Vagina (tissue), 2 donors: ENCODE data around the gene STARD4. TPM values are rescaled to one million over a fixed set of nuclear protein-coding genes. Genes with fewer than 3 reads are reported as not detected.

ENCODE experiments used
- DNase-seq, 2 donors: peaks; one replicate each; pipeline ENCODE4 v3.0.0-alpha.2; 2017; ENCODE audit errors: extremely low spot score in 2 of 2
- H3K27ac ChIP-seq: fragments of 200-600 bp; sonication (generic); one replicate; pipeline ENCODE4 v1.5.1; 2019
- H3K27me3 ChIP-seq: fragments of 200-600 bp; sonication (generic); one replicate; pipeline ENCODE4 v1.5.1; 2019
- H3K36me3 ChIP-seq, 2 donors: fragments of 200-600 bp; sonication (generic); one replicate each; pipeline ENCODE4 v1.5.1; 2017 to 2019
- H3K4me1 ChIP-seq: fragments of 200-600 bp; sonication (generic); one replicate; pipeline ENCODE4 v1.5.1; 2019
- H3K4me3 ChIP-seq, 2 donors: fragments of 200-600 bp; sonication (generic); 1 replicate in 1 of 2; 2 replicates in 1 of 2; pipeline ENCODE4 v1.5.1; 2016 to 2019
- H3K9me3 ChIP-seq: fragments of 200-600 bp; sonication (generic); one replicate; pipeline ENCODE4 v1.5.1; 2019
- POLR2A ChIP-seq, 2 donors: fragments of 450-650 bp; IDR thresholded peaks; one replicate each; pipeline ENCODE4 v1.6.1; 2017; ENCODE audit warnings: antibody characterized with exemption in 2 of 2, mild to moderate bottlenecking in 2 of 2, moderate library complexity in 2 of 2
- POLR2AphosphoS5 ChIP-seq, 2 donors: sonication (generic); formaldehyde crosslinking; IDR thresholded peaks; one replicate each; pipeline ENCODE4 v1.9.0; 2017; ENCODE audit warnings: antibody characterized with exemption in 2 of 2, mild to moderate bottlenecking in 2 of 2, low read depth in 1 of 2; ENCODE audit not compliant: insufficient read depth in 1 of 2
- intact Hi-C: fragments of 100-400 bp; cut with DNase I; formaldehyde crosslinking; loops from one replicate; pipeline ENCODE4 v1.15.1; 2023
- total RNA-seq: library from RNA; depleted of rRNA; stranded (reverse); fragments of >200 nt; gene quantifications from one replicate; pipeline ENCODE4 v1.2.3, GENCODE V29; 2016
- TF ChIP-seq, protein P1 (sequence below), 3 experiments: fragments of 450-650 bp in 2 of 3; fragments of 200-600 bp in 1 of 3; sonication (generic) in 1 of 3; IDR thresholded peaks; one replicate each; pipeline ENCODE4 v1.5.1; 2017 to 2019; ENCODE audit warnings: antibody characterized with exemption in 3 of 3, mild to moderate bottlenecking in 2 of 3, moderate library complexity in 2 of 3

STARD4 gene, protein sequence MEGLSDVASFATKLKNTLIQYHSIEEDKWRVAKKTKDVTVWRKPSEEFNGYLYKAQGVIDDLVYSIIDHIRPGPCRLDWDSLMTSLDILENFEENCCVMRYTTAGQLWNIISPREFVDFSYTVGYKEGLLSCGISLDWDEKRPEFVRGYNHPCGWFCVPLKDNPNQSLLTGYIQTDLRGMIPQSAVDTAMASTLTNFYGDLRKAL
- total RNA-seq: 18.9 TPM

DNA sequence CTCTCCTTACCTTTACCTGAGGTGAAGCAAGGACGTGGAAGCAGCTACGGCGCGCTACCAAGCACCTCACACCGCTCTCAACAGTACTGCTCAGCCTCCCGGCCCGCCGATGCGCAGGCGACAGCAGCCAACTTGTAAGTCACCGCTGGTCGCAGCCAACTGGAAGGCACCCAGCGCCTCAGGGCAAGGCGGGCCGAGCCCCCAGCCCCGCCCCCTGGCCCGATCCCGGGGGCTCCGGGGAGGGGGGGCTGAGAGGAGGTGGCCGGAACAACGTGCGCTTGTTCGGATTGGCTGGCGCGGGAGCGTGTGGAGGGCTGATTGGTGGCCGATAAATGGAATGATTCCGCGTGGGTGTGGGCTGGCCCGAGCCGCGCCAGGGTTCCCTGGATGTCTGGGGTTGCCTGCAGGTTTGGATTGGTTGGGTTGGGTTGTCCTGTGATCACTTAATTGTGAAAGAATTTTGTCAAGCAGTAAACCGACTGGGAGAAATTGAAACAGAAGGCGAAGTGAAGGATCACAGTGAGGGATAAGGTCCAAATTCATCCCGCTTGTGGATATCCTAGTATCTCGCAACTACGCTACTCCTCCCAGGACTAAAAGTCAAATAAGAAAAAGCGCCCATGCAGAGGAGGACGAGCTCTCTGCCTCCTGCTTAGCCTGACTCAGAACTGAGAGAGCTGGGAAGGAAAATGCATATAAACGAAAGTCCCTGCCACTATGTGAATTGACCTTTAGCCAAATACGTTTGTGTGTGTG is at the start of gene STARD4:
TSS of gene STARD4 (minus strand) at position 161 of the 756 bp plus-strand sequence. CDS start 5,102 bp downstream, outside the sequence.
- intact Hi-C loops: no loop called here
- H3K27me3 ChIP-seq: no peaks in the 10 kb centered on the region
- peak; percentile 96 to 97 for DNase-seq
- no peaks in the 10 kb centered on the region for H3K9me3 ChIP-seq
- H3K27ac ChIP-seq: peak within 1 kb of the TSS; percentile 92
- H3K4me3 ChIP-seq: peak within 1 kb of the TSS; percentile 78 to 86
- no peaks in the 10 kb centered on the region for H3K36me3 ChIP-seq
- TF ChIP-seq POLR2A (IDR thresholded peaks at IDR 0.05) (peak in 1 of 2 donors; percentile 65), POLR2AphosphoS5 (IDR thresholded peaks at IDR 0.05; ENCODE audit: insufficient read depth in 1 of 2, low read depth in 1 of 2) (peak; percentile 86 to 96)
- TF ChIP-seq, protein P1, sequence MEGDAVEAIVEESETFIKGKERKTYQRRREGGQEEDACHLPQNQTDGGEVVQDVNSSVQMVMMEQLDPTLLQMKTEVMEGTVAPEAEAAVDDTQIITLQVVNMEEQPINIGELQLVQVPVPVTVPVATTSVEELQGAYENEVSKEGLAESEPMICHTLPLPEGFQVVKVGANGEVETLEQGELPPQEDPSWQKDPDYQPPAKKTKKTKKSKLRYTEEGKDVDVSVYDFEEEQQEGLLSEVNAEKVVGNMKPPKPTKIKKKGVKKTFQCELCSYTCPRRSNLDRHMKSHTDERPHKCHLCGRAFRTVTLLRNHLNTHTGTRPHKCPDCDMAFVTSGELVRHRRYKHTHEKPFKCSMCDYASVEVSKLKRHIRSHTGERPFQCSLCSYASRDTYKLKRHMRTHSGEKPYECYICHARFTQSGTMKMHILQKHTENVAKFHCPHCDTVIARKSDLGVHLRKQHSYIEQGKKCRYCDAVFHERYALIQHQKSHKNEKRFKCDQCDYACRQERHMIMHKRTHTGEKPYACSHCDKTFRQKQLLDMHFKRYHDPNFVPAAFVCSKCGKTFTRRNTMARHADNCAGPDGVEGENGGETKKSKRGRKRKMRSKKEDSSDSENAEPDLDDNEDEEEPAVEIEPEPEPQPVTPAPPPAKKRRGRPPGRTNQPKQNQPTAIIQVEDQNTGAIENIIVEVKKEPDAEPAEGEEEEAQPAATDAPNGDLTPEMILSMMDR (IDR thresholded peaks at IDR 0.05): no peak
- H3K4me1 ChIP-seq: peaks cover 18% of the 10 kb centered on the region

DNA sequence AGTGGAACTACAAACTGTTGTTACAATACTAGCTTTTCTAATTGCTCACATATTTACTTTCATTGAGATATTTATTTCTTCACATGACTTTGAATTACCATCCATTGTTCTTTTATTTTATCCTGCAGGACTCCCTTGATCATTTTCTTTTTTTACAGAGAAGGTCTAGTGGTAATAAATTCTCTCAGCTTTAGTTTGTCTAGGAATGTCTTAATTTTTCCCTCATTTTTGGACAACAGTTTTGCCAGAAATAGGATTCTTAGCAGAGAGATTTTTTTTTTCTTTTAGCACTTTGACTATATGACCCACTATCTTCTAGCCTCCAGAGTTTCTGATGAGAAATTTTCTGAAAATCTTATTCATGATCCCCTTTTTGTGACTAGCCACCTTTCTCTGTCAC is 47.3 kb upstream of the STARD4 start:
- Histone ChIP-seq H3K27me3 (no peaks in the 10 kb centered on the region), H3K4me1 (peaks cover 9% of the 10 kb centered on the region), H3K36me3 (no peaks in the 10 kb centered on the region), H3K9me3 (no peaks in the 10 kb centered on the region), H3K4me3 (no peak overlapping the region), H3K27ac (no peak overlapping the region)
- no peak for DNase-seq
- TF ChIP-seq POLR2A (IDR thresholded peaks at IDR 0.05) (no peak), POLR2AphosphoS5 (IDR thresholded peaks at IDR 0.05; ENCODE audit: insufficient read depth in 1 of 2, low read depth in 1 of 2) (no peak)
- TF ChIP-seq, protein P1 (IDR thresholded peaks at IDR 0.05): no peak
- intact Hi-C loops: no loop called here

DNA sequence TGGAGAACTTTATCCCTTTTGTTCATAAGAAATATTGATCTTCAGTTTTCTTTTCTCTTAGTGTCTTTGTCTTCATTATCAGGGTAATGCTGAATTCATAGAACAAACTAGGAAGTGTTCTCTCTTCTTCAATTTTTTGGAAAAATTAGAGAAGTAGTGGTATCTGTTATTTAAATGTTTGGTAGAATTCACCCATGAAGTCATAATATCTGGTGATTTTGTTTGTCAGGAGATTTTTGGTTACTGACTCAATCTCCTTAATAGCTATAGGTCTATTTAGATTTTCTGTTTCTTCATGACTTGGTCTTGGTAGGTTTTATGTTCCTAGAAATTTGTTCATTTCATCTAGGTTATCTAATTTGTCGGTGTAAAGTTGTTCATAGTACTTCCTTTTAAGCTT is 45.4 kb upstream of the STARD4 start:
- no peaks in the 10 kb centered on the region for H3K27me3 ChIP-seq
- intact Hi-C loops: no loop called here
- DNase-seq: no peak
- no peaks in the 10 kb centered on the region for H3K4me1 ChIP-seq
- no peak overlapping the region for H3K4me3 ChIP-seq
- H3K36me3 ChIP-seq: no peaks in the 10 kb centered on the region
- no peaks in the 10 kb centered on the region for H3K9me3 ChIP-seq
- TF ChIP-seq POLR2A (IDR thresholded peaks at IDR 0.05) (no peak), POLR2AphosphoS5 (IDR thresholded peaks at IDR 0.05; ENCODE audit: insufficient read depth in 1 of 2, low read depth in 1 of 2) (no peak)
- TF ChIP-seq, protein P1 (IDR thresholded peaks at IDR 0.05): no peak
- no peak overlapping the region for H3K27ac ChIP-seq

DNA sequence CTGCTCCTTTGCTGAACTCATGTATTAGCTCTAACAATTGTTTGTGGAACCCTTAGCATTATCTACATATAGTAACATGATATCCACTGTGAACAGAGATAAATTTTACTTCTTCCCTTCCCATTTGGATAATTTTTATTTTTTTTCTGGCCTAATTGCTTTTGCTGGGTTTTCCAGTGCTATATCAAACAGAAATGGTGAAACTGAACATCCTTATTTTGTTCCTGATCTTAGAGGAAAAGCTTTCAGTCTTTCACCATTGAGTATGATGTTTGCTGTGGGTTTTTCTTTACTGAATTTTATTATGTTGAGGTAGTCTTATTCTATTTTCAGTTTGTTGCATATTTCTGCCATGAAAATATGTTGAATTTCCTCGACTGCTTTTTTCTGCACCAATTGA is 44.8 kb upstream of the STARD4 start:
- Histone ChIP-seq H3K27me3 (no peaks in the 10 kb centered on the region), H3K9me3 (no peaks in the 10 kb centered on the region), H3K36me3 (no peaks in the 10 kb centered on the region), H3K27ac (no peak overlapping the region), H3K4me3 (no peak overlapping the region), H3K4me1 (no peaks in the 10 kb centered on the region)
- TF ChIP-seq, protein P1 (IDR thresholded peaks at IDR 0.05): no peak
- TF ChIP-seq POLR2A (IDR thresholded peaks at IDR 0.05): no peak
- TF ChIP-seq POLR2AphosphoS5 (IDR thresholded peaks at IDR 0.05; ENCODE audit: insufficient read depth in 1 of 2, low read depth in 1 of 2): no peak
- intact Hi-C loops: no loop called here
- no peak for DNase-seq

DNA sequence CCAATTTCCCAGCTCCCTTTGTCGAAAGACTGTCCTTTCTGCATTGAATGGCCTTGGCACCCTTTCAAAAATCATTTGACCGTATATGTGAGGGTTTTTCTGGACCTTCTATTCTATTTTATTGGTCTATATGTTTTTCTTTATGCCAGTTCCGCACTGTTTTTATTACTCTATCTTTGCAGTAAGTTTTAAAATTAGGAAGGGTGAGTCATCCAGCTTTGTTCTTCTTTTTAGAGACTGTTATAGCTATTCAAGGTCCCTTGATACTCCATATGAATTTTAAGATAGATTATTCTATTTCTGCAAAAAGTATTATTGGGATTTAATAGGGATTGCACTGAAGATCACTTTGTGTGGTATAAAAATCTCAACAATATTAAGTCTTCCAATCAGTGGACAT is 44.2 kb upstream of the STARD4 start:
- Histone ChIP-seq H3K4me3 (no peak overlapping the region), H3K27me3 (no peaks in the 10 kb centered on the region), H3K36me3 (no peaks in the 10 kb centered on the region), H3K4me1 (no peaks in the 10 kb centered on the region), H3K27ac (no peak overlapping the region), H3K9me3 (no peaks in the 10 kb centered on the region)
- intact Hi-C loops: no loop called here
- no peak for DNase-seq
- TF ChIP-seq, protein P1 (IDR thresholded peaks at IDR 0.05): no peak
- no peak for TF ChIP-seq POLR2A (IDR thresholded peaks at IDR 0.05)
